WTC11 (cell line): ENCODE data around the gene SNRPA. TPM values are rescaled to one million over a fixed set of nuclear protein-coding genes. Genes with fewer than 3 reads are reported as not detected.

Experiments
- ATAC-seq: fragments of 200-7000 bp; cut with Tn5 transposase; 2 replicates; pipeline ENCODE4 v1.10.0; 2021; ENCODE audit warnings: mild to moderate bottlenecking, moderate library complexity
- CTCF ChIA-PET: fragments of 300-600 bp; sonication (Branson Sonifier 250); formaldehyde crosslinking; loops from one replicate; lab custom pipeline; 2021; ENCODE audit warnings: antibody characterized with exemption; lab: Charles Lee
- POLR2A ChIA-PET: fragments of 350-600 bp; sonication (Branson Sonifier 250); formaldehyde crosslinking; loops from one replicate; lab custom pipeline; 2021; ENCODE audit warnings: antibody characterized with exemption; lab: Charles Lee
- DNase-seq: peaks from one replicate; pipeline ENCODE4 v3.0.0; 2021; ENCODE audit warnings: low spot score
- H3K27ac Mint-ChIP-seq: 2 replicates; pipeline ENCODE4 v1.8.0; 2021; ENCODE audit warnings: mixed read lengths
- H3K27me3 Mint-ChIP-seq: 2 replicates; pipeline ENCODE4 v1.8.0; 2021; ENCODE audit warnings: low read depth, mild to moderate bottlenecking, moderate library complexity, mixed read lengths
- H3K36me3 Mint-ChIP-seq: 2 replicates; pipeline ENCODE4 v1.8.0; 2021; ENCODE audit warnings: mixed read lengths
- H3K4me1 Mint-ChIP-seq: 2 replicates; pipeline ENCODE4 v1.8.0; 2022; ENCODE audit warnings: mixed read lengths
- H3K4me3 Mint-ChIP-seq: 2 replicates; pipeline ENCODE4 v1.8.0; 2021; ENCODE audit warnings: mild to moderate bottlenecking, moderate library complexity, mixed read lengths
- H3K9me3 Mint-ChIP-seq: 2 replicates; pipeline ENCODE4 v1.8.0; 2021; ENCODE audit warnings: mixed read lengths
- ATF2 ChIP-seq: sonication (generic); formaldehyde crosslinking; IDR thresholded peaks from 2 replicates; pipeline ENCODE4 v1.8.1; 2022; ENCODE audit warnings: low read depth, missing genetic modification reagents, borderline replicate concordance
- ATF3 ChIP-seq: sonication (generic); formaldehyde crosslinking; conservative IDR thresholded peaks from 2 replicates; pipeline ENCODE4 v1.8.1; 2022; ENCODE audit warnings: mild to moderate bottlenecking, missing genetic modification reagents
- CBFB ChIP-seq: sonication (generic); formaldehyde crosslinking; IDR thresholded peaks from 2 replicates; pipeline ENCODE4 v1.8.1; 2022; ENCODE audit warnings: mild to moderate bottlenecking, low read depth, missing genetic modification reagents
- CREM ChIP-seq: sonication (generic); formaldehyde crosslinking; IDR thresholded peaks from 2 replicates; pipeline ENCODE4 v1.8.1; 2022; ENCODE audit warnings: mild to moderate bottlenecking, missing genetic modification reagents, moderate library complexity
- ELF4 ChIP-seq: sonication (generic); formaldehyde crosslinking; IDR thresholded peaks from 2 replicates; pipeline ENCODE4 v1.8.1; 2022; ENCODE audit warnings: low read depth, mild to moderate bottlenecking, moderate library complexity, missing genetic modification reagents
- ERG ChIP-seq: fragments of 250-450 bp; sonication (Bioruptor Pico); IDR thresholded peaks from 2 replicates; pipeline ENCODE4 v1.8.0; 2021; ENCODE audit warnings: mild to moderate bottlenecking
- GTF2I ChIP-seq: fragments of 250-450 bp; sonication (Bioruptor Pico); conservative IDR thresholded peaks from 2 replicates; pipeline ENCODE4 v1.4.0; 2021; ENCODE audit warnings: mild to moderate bottlenecking
- HMGA2 ChIP-seq: fragments of 250-450 bp; sonication (Bioruptor Pico); IDR thresholded peaks from 2 replicates; pipeline ENCODE4 v1.4.0; 2021; ENCODE audit warnings: mild to moderate bottlenecking, moderate library complexity
- IRF2 ChIP-seq: sonication (generic); formaldehyde crosslinking; IDR thresholded peaks from 2 replicates; pipeline ENCODE4 v1.8.0; 2022; ENCODE audit warnings: low read depth, missing genetic modification reagents, borderline replicate concordance
- KAT7 ChIP-seq: sonication (generic); formaldehyde crosslinking; IDR thresholded peaks from 2 replicates; pipeline ENCODE4 v1.8.1; 2023; ENCODE audit warnings: missing genetic modification reagents, mild to moderate bottlenecking, borderline replicate concordance
- MAX ChIP-seq: sonication (generic); formaldehyde crosslinking; IDR thresholded peaks from 2 replicates; pipeline ENCODE4 v1.8.0; 2022; ENCODE audit warnings: mild to moderate bottlenecking, missing genetic modification reagents
- MLX ChIP-seq: sonication (generic); formaldehyde crosslinking; IDR thresholded peaks from 2 replicates; pipeline ENCODE4 v1.8.1; 2023; ENCODE audit warnings: mild to moderate bottlenecking, missing genetic modification reagents, moderate library complexity
- NFATC4 ChIP-seq: fragments of 250-450 bp; sonication (Bioruptor Pico); IDR thresholded peaks from 2 replicates; pipeline ENCODE4 v1.9.0; 2021; ENCODE audit warnings: mild to moderate bottlenecking
- NFE2L1 ChIP-seq: sonication (generic); formaldehyde crosslinking; IDR thresholded peaks from 2 replicates; pipeline ENCODE4 v1.8.1; 2023; ENCODE audit warnings: missing genetic modification reagents
- OVOL2 ChIP-seq: fragments of 250-450 bp; sonication (Bioruptor Pico); IDR thresholded peaks from 2 replicates; pipeline ENCODE4 v1.9.0; 2021; ENCODE audit warnings: mild to moderate bottlenecking, borderline replicate concordance
- PRRX2 ChIP-seq: fragments of 250-450 bp; sonication (Bioruptor Pico); IDR thresholded peaks from 2 replicates; pipeline ENCODE4 v1.8.0; 2021; ENCODE audit warnings: mild to moderate bottlenecking
- RORB ChIP-seq: fragments of 250-450 bp; sonication (Bioruptor Pico); IDR thresholded peaks from 2 replicates; pipeline ENCODE4 v1.9.0; 2021; ENCODE audit warnings: mild to moderate bottlenecking
- ZBTB21 ChIP-seq: sonication (generic); formaldehyde crosslinking; IDR thresholded peaks from 2 replicates; pipeline ENCODE4 v1.8.1; 2023; ENCODE audit warnings: mild to moderate bottlenecking, missing genetic modification reagents, borderline replicate concordance
- ZNF219 ChIP-seq: sonication (generic); formaldehyde crosslinking; IDR thresholded peaks from 2 replicates; pipeline ENCODE4 v1.8.0; 2023; ENCODE audit warnings: missing genetic modification reagents, mild to moderate bottlenecking, borderline replicate concordance
- ZNF232 ChIP-seq: sonication (generic); formaldehyde crosslinking; IDR thresholded peaks from 2 replicates; pipeline ENCODE4 v1.8.0; 2022; ENCODE audit warnings: mild to moderate bottlenecking, missing genetic modification reagents
- ZNF263 ChIP-seq: sonication (generic); formaldehyde crosslinking; IDR thresholded peaks from 2 replicates; pipeline ENCODE4 v1.8.1; 2022; ENCODE audit warnings: low read depth, mild to moderate bottlenecking, moderate library complexity, missing genetic modification reagents
- ZNF512 ChIP-seq: sonication (generic); formaldehyde crosslinking; IDR thresholded peaks from 2 replicates; pipeline ENCODE4 v1.8.1; 2022; ENCODE audit warnings: missing genetic modification reagents, borderline replicate concordance
- total RNA-seq: library from RNA; stranded (reverse); gene quantifications from 3 replicates; pipeline ENCODE4 v1.2.3, GENCODE V29; 2021

The SNRPA gene
- total RNA-seq, 1 experiment from 2014 or later: 227 TPM

- H3K4me3 Mint-ChIP-seq: no peak overlapping the region
- DNase-seq (no peak), ATAC-seq (no peak)
- ChIA-PET CTCF (interaction anchor here (1.0 to 1.6 kb wide), 2 partner anchors 37 to 76 kb away, joined by 3 to 4 read pairs; no protein-coding TSS in a partner anchor), POLR2A (interaction anchor here (0.8 kb wide), 1 partner anchor 11 kb away, joined by 3 read pairs; the partner anchor contains the start of gene ACTMAP)
- peaks cover 33% of the 10 kb centered on the region for H3K36me3 Mint-ChIP-seq
- H3K27me3 Mint-ChIP-seq: no peaks in the 10 kb centered on the region
- no peaks in the 10 kb centered on the region for H3K9me3 Mint-ChIP-seq
- TF ChIP-seq ERG (CRISPR knock-in tag) (no peak), MLX (CRISPR knock-in tag) (no peak), NFATC4 (CRISPR knock-in tag) (no peak), CREM (no peak), OVOL2 (CRISPR knock-in tag) (no peak), ELF4 (no peak), ATF3 (CRISPR knock-in tag) (no peak), ZNF232 (no peak), KAT7 (CRISPR knock-in tag) (no peak)
- no peak overlapping the region for H3K27ac Mint-ChIP-seq
- peaks cover 5% of the 10 kb centered on the region for H3K4me1 Mint-ChIP-seq
These were observed 11.8 kb upstream of the SNRPA start for GRCh38 chr19:40739030-40739839.

- ChIA-PET POLR2A (interaction anchor here (0.5 kb wide), 1 partner anchor 16 kb away, joined by 5 read pairs; no protein-coding TSS in a partner anchor), CTCF (interaction anchor here (1.0 to 1.6 kb wide), 3 partner anchors 38 to 77 kb away, joined by 3 to 4 read pairs (median 3); partner anchors contain the start of gene EGLN2)
- Mint-ChIP-seq H3K27ac (no peak overlapping the region), H3K4me1 (peaks cover 9% of the 10 kb centered on the region), H3K36me3 (peaks cover 29% of the 10 kb centered on the region), H3K4me3 (no peak overlapping the region), H3K27me3 (no peaks in the 10 kb centered on the region), H3K9me3 (no peaks in the 10 kb centered on the region)
- DNase-seq (no peak), ATAC-seq (no peak)
- TF ChIP-seq HMGA2 (CRISPR knock-in tag): no peak
- TF ChIP-seq ELF4: no peak
- TF ChIP-seq MAX (CRISPR knock-in tag): no peak
- TF ChIP-seq CBFB (CRISPR knock-in tag): no peak
- TF ChIP-seq, all 79 proteins: peak for 0
These were observed 10.9 kb upstream of the SNRPA start for GRCh38 chr19:40739871-40740703.

- ChIA-PET POLR2A (no interaction called here), CTCF (interaction anchor here (1.0 to 1.6 kb wide), 3 partner anchors 38 to 78 kb away, joined by 3 to 4 read pairs (median 3); partner anchors contain the start of gene EGLN2)
- Mint-ChIP-seq H3K36me3 (peaks cover 23% of the 10 kb centered on the region), H3K27ac (no peak overlapping the region; the same call in 1 of the 2 replicates), H3K4me1 (peaks cover 16% of the 10 kb centered on the region), H3K27me3 (no peaks in the 10 kb centered on the region), H3K9me3 (no peaks in the 10 kb centered on the region), H3K4me3 (no peak overlapping the region)
- ATAC-seq (no peak), DNase-seq (no peak)
- TF ChIP-seq GTF2I (CRISPR knock-in tag): no peak
- no peak for TF ChIP-seq PRRX2
- TF ChIP-seq ATF2 (CRISPR knock-in tag): no peak
- no peak for TF ChIP-seq ZBTB21 (CRISPR knock-in tag)
- TF ChIP-seq RORB (CRISPR knock-in tag): no peak
- no peak for TF ChIP-seq ZNF263 (CRISPR knock-in tag)
- TF ChIP-seq IRF2 (CRISPR knock-in tag): no peak
- TF ChIP-seq ZNF512 (CRISPR knock-in tag): no peak
- TF ChIP-seq ZNF219 (CRISPR knock-in tag): no peak
- TF ChIP-seq NFE2L1 (CRISPR knock-in tag): no peak
These were observed 10.3 kb upstream of the SNRPA start for GRCh38 chr19:40740747-40741146.
